Erythroblast (primary cell): ENCODE results near the gene PXYLP1.

Experiments
- GATA1 ChIP-seq: IDR thresholded peaks from 2 replicates; pipeline ENCODE4 v1.6.1; 2011; ENCODE audit warnings: low read depth, mild to moderate bottlenecking, control low read depth, low read length, moderate library complexity
- POLR2A ChIP-seq: IDR thresholded peaks from 2 replicates; pipeline ENCODE4 v1.6.1; 2011; ENCODE audit warnings: mild to moderate bottlenecking, low read length

- no peak for TF ChIP-seq POLR2A
- TF ChIP-seq GATA1, result no peak
Observed at GRCh38 chr3:141323936-141324704, 92.5 kb downstream of the PXYLP1 start.
